B cell (primary cell): ENCODE measurements around the gene VPS33B. TPM values are rescaled to one million over a fixed set of nuclear protein-coding genes. Genes with fewer than 3 reads are reported as not detected.

ENCODE experiments used
- ATAC-seq: fragments of 200-7000 bp; cut with Tn5 transposase; one replicate; pipeline ENCODE4 v1.10.0; 2021; ENCODE audit warnings: low read depth, mild to moderate bottlenecking, moderate number of reproducible peaks, moderate library complexity
- CTCF ChIA-PET: fragments of 350-600 bp; sonication (Branson Sonifier 250); formaldehyde crosslinking; loops from one replicate; lab custom pipeline; 2021; ENCODE audit warnings: antibody characterized with exemption, inconsistent platforms; lab: Charles Lee
- POLR2A ChIA-PET: fragments of 350-600 bp; sonication (Branson Sonifier 250); formaldehyde crosslinking; loops from one replicate; lab custom pipeline; 2021; ENCODE audit warnings: antibody characterized with exemption; lab: Charles Lee
- DNase-seq: peaks from one replicate; pipeline ENCODE4 v3.0.0; 2013
- H2AFZ ChIP-seq: 2 replicates; pipeline ENCODE4 v1.6.1; 2012; ENCODE audit warnings: mild to moderate bottlenecking, low read depth, low read length; ENCODE audit not compliant: insufficient read depth, poor library complexity, severe bottlenecking
- H3K27ac ChIP-seq, 2 donors: 1 replicate in 1 of 2; 2 replicates in 1 of 2; pipeline ENCODE4 v1.5.1; 2012 to 2013; ENCODE audit warnings: low read length in 2 of 2, mild to moderate bottlenecking in 2 of 2, moderate library complexity in 1 of 2
- H3K27me3 ChIP-seq, 4 experiments: fragments of 200-600 bp in 1 of 4; sonication (generic) in 1 of 4; replicated peaks in 1 of 4; 1 replicate in 2 of 4; 2 replicates in 2 of 4; pipeline versions ENCODE4 v1.6.1 to v1.7.0; 2013 to 2016; ENCODE audit warnings: low read length in 3 of 4, mild to moderate bottlenecking in 2 of 4, mixed read lengths in 1 of 4, moderate library complexity in 1 of 4; ENCODE audit not compliant: insufficient read depth in 4 of 4, control insufficient read depth in 3 of 4; ENCODE audit errors: control extremely low read depth in 1 of 4
- H3K36me3 ChIP-seq, 2 experiments: replicated peaks in 1 of 2; 1 replicate in 1 of 2; 2 replicates in 1 of 2; pipeline versions ENCODE4 v1.6.1 to v1.7.1; 2013; ENCODE audit warnings: low read length in 1 of 2; ENCODE audit not compliant: insufficient read depth in 2 of 2, control insufficient read depth in 1 of 2; ENCODE audit errors: control extremely low read depth in 1 of 2, extremely low read depth in 1 of 2
- H3K4me1 ChIP-seq, 2 donors: fragments of 200-600 bp in 1 of 2; sonication (generic) in 1 of 2; 1 replicate in 1 of 2; 2 replicates in 1 of 2; pipeline versions ENCODE4 v1.5.1 to v1.6.1; 2013 to 2017; ENCODE audit warnings: low read length in 2 of 2; ENCODE audit not compliant: control insufficient read depth in 2 of 2, insufficient read depth in 2 of 2
- H3K4me2 ChIP-seq: replicated peaks from 2 replicates; pipeline ENCODE3; 2012; ENCODE audit warnings: mild to moderate bottlenecking, low read depth, low read length; ENCODE audit not compliant: poor library complexity, severe bottlenecking
- H3K4me3 ChIP-seq, 5 experiments: fragments of 200-600 bp in 1 of 5; sonication (generic) in 1 of 5; 1 replicate in 3 of 5; 2 replicates in 2 of 5; pipeline versions ENCODE4 v1.5.1 to v1.7.0; 2011 to 2016; ENCODE audit warnings: low read length in 4 of 5, mild to moderate bottlenecking in 4 of 5, low read depth in 2 of 5, control low read depth in 1 of 5, moderate library complexity in 1 of 5; ENCODE audit not compliant: insufficient read depth in 1 of 5; ENCODE audit errors: control extremely low read depth in 1 of 5, extremely low read depth in 1 of 5
- H3K79me2 ChIP-seq: fragments of 200-600 bp; sonication (generic); one replicate; pipeline ENCODE4 v1.6.0; 2016; ENCODE audit warnings: low read length; ENCODE audit not compliant: control insufficient read depth, insufficient read depth
- H3K9ac ChIP-seq: fragments of 200-600 bp; sonication (generic); 2 replicates; pipeline ENCODE4 v1.6.1; 2017; ENCODE audit warnings: mild to moderate bottlenecking, low read length, moderate library complexity
- H3K9me3 ChIP-seq, 3 donors: one replicate each; pipeline versions ENCODE4 v1.6.1 to v1.7.1; 2013; ENCODE audit warnings: low read length in 2 of 3; ENCODE audit not compliant: control insufficient read depth in 2 of 3, insufficient read depth in 1 of 3; ENCODE audit errors: control extremely low read depth in 1 of 3
- H4K20me1 ChIP-seq: 2 replicates; pipeline ENCODE4 v1.6.0; 2012; ENCODE audit warnings: mild to moderate bottlenecking, low read length; ENCODE audit not compliant: insufficient read depth, control insufficient read depth, poor library complexity, severe bottlenecking
- H3K27ac Mint-ChIP-seq: one replicate; pipeline ENCODE4 v1.8.0; 2021; ENCODE audit warnings: mixed read lengths
- H3K27me3 Mint-ChIP-seq: one replicate; pipeline ENCODE4 v1.8.0; 2021; ENCODE audit warnings: mixed read lengths
- H3K4me1 Mint-ChIP-seq: one replicate; pipeline ENCODE4 v1.8.0; 2021; ENCODE audit warnings: mixed read lengths
- H3K4me3 Mint-ChIP-seq: one replicate; pipeline ENCODE4 v1.8.0; 2021; ENCODE audit warnings: mixed read lengths
- H3K9me3 Mint-ChIP-seq: one replicate; pipeline ENCODE4 v1.8.0; 2022; ENCODE audit warnings: mixed read lengths; ENCODE audit not compliant: insufficient read depth
- EZH2 ChIP-seq: IDR thresholded peaks from 2 replicates; pipeline ENCODE4 v1.6.1; 2012; ENCODE audit warnings: borderline replicate concordance, low read depth, mild to moderate bottlenecking, moderate library complexity, low read length; ENCODE audit not compliant: insufficient read depth, poor library complexity, severe bottlenecking
- WGBS: methylation state at CpG from one replicate; pipeline ENCODE4 v1.1.5; 2013; ENCODE audit warnings: missing lambda C conversion rate; ENCODE audit not compliant: insufficient coverage; 5-methylcytosine and 5-hydroxymethylcytosine counted together
- intact Hi-C: fragments of 100-400 bp; cut with micrococcal nuclease; formaldehyde crosslinking; loops from one replicate; pipeline ENCODE4 v1.10.0; 2022
- polyA plus RNA-seq: library from polyadenylated mRNA; depleted of rRNA; stranded (reverse); fragments of >200 nt; gene quantifications from 2 replicates; pipeline ENCODE4 v1.2.3, GENCODE V29; 2012
- total RNA-seq, 2 donors: library from RNA; stranded (reverse); fragments of 120-200 nt in 1 of 2; gene quantifications; 1 replicate in 1 of 2; 2 replicates in 1 of 2; pipeline versions ENCODE4 v1.2.3 to v1.2.4, GENCODE V29; 2013 to 2022
- TF ChIP-seq, protein P1 (sequence below): fragments of 200-600 bp; IDR thresholded peaks from one replicate; pipeline ENCODE4 v1.8.0; 2022; ENCODE audit warnings: antibody characterized with exemption, mild to moderate bottlenecking

VPS33B gene
- total and polyA plus RNA-seq, 2 donors (not counting 1 experiment from before 2014, with no cell fraction given): 17.4 to 30.0 TPM

- POLR2A ChIA-PET: interaction anchor here (1.6 kb wide), 1 partner anchor 14 kb away, joined by 3 read pairs; no protein-coding TSS in a partner anchor
Observed at GRCh38 chr15:90955624-90956273, 66.6 kb downstream of the VPS33B start.

More at GRCh38 chr15:90955624-90956273, 66.6 kb downstream of the VPS33B start:
- Mint-ChIP-seq H3K9me3 (no peaks in the 10 kb centered on the region), H3K4me1 (peaks cover 21% of the 10 kb centered on the region), H3K4me3 (peak overlapping the region; percentile 90), H3K27me3 (no peaks in the 10 kb centered on the region), H3K27ac (peak overlapping the region; percentile 65)
- Histone ChIP-seq H3K79me2 (peaks cover 13% of the 10 kb centered on the region), H2AFZ (peak overlapping the region; percentile 95), H3K9me3 (no peaks in the 10 kb centered on the region), H3K4me1 (peaks cover 16 to 24% of the 10 kb centered on the region in 2 donors), H3K27ac (no peak overlapping the region), H3K9ac (peak overlapping the region; percentile 97), H4K20me1 (peaks cover 12% of the 10 kb centered on the region), H3K4me3 (peak overlapping the region in 4 of 5 experiments; percentile 85 to 93 (median 89)), H3K27me3 (no peaks in the 10 kb centered on the region), H3K4me2 (peak overlapping the region; percentile 89), H3K36me3 (peaks cover 0 to 24% of the 10 kb centered on the region in 2 experiments)
- no peak for TF ChIP-seq EZH2
- TF ChIP-seq, protein P1, sequence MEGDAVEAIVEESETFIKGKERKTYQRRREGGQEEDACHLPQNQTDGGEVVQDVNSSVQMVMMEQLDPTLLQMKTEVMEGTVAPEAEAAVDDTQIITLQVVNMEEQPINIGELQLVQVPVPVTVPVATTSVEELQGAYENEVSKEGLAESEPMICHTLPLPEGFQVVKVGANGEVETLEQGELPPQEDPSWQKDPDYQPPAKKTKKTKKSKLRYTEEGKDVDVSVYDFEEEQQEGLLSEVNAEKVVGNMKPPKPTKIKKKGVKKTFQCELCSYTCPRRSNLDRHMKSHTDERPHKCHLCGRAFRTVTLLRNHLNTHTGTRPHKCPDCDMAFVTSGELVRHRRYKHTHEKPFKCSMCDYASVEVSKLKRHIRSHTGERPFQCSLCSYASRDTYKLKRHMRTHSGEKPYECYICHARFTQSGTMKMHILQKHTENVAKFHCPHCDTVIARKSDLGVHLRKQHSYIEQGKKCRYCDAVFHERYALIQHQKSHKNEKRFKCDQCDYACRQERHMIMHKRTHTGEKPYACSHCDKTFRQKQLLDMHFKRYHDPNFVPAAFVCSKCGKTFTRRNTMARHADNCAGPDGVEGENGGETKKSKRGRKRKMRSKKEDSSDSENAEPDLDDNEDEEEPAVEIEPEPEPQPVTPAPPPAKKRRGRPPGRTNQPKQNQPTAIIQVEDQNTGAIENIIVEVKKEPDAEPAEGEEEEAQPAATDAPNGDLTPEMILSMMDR: no peak
- WGBS: 79% methylated on average over 15 of the region's 20 CpGs
- ATAC-seq (no peak), DNase-seq (no peak)
- intact Hi-C loops: loop anchor here (1.0 to 5.0 kb wide), 5 partner anchors 31 to 315 kb away; partner anchors contain the start of gene VPS33B
- CTCF ChIA-PET: interaction anchor here (0.8 to 8.7 kb wide), 23 partner anchors 7 to 579 kb away, joined by 3 to 118 read pairs (median 6); partner anchors contain the start of genes HDDC3, UNC45A and VPS33B
